Colonic mucosa (tissue), 4 donors: ENCODE results near the gene DHRS3. TPM values are rescaled to one million over a fixed set of nuclear protein-coding genes. Genes with fewer than 3 reads are reported as not detected.

Source experiments
- DNase-seq: peaks from one replicate; pipeline ENCODE4 v3.0.0-alpha.2; 2020
- H3K27ac ChIP-seq: fragments of 200-600 bp; one replicate; pipeline ENCODE4 v1.8.0; 2021
- H3K27me3 ChIP-seq: fragments of 200-600 bp; one replicate; pipeline ENCODE4 v1.8.0; 2021
- H3K36me3 ChIP-seq: fragments of 200-600 bp; one replicate; pipeline ENCODE4 v1.8.0; 2021
- H3K4me1 ChIP-seq: fragments of 200-600 bp; one replicate; pipeline ENCODE4 v1.8.0; 2021; ENCODE audit warnings: mild to moderate bottlenecking
- H3K4me3 ChIP-seq: fragments of 200-600 bp; one replicate; pipeline ENCODE4 v1.8.0; 2021
- H3K9ac ChIP-seq, 2 donors: one replicate each; pipeline ENCODE4 v1.7.0; 2013; ENCODE audit warnings: control low read depth in 2 of 2, low read depth in 2 of 2, low read length in 2 of 2
- H3K9me3 ChIP-seq: fragments of 200-600 bp; one replicate; pipeline ENCODE4 v1.8.0; 2021
- CTCF ChIP-seq: fragments of 200-600 bp; IDR thresholded peaks from one replicate; pipeline ENCODE4 v1.8.0; 2022; ENCODE audit warnings: antibody characterized with exemption, mild to moderate bottlenecking
- intact Hi-C: fragments of 100-400 bp; cut with DNase I; formaldehyde crosslinking; loops from one replicate; pipeline ENCODE4 v1.14.1; 2022
- total RNA-seq, 2 donors: library from RNA; stranded (reverse); fragmentation: NEBNext Ultra II Directional in 1 of 2; extraction: Animal tissue kit (Norgen Biotek cat#: 25700) in 1 of 2; gene quantifications; one replicate each; pipeline ENCODE4 v1.2.1, GENCODE V29; 2021
- donor health status: healthy.
- donor health status: DM: no; HTN: no; CAD: no.
- donor health status: DM: no; HTN: no; CAD: no.

DHRS3 gene
- total RNA-seq, 2 donors from 2014 or later, result 69.6 to 120 TPM

GRCh38 chr1:12636098-12636950 lies 18.3 kb upstream of the DHRS3 start:
- no peaks in the 10 kb centered on the region for H3K9me3 ChIP-seq
- intact Hi-C loops, result no loop called here
- DNase-seq, result no peak
- H3K9ac ChIP-seq, result no peak overlapping the region
- no peaks in the 10 kb centered on the region for H3K4me1 ChIP-seq
- no peak overlapping the region for H3K27ac ChIP-seq
- no peak for TF ChIP-seq CTCF
- H3K36me3 ChIP-seq, result no peaks in the 10 kb centered on the region
- no peak overlapping the region for H3K4me3 ChIP-seq
- H3K27me3 ChIP-seq, result no peaks in the 10 kb centered on the region

GRCh38 chr1:12634696-12635202 lies 16.7 kb upstream of the DHRS3 start:
- Histone ChIP-seq H3K4me3 (no peak overlapping the region), H3K4me1 (no peaks in the 10 kb centered on the region), H3K9ac (no peak overlapping the region), H3K36me3 (no peaks in the 10 kb centered on the region), H3K27ac (no peak overlapping the region), H3K27me3 (no peaks in the 10 kb centered on the region), H3K9me3 (no peaks in the 10 kb centered on the region)
- no peak for TF ChIP-seq CTCF
- no peak for DNase-seq
- intact Hi-C loops, result no loop called here

- DNase-seq, result no peak
- Histone ChIP-seq H3K4me3 (no peak overlapping the region), H3K36me3 (no peaks in the 10 kb centered on the region), H3K9me3 (no peaks in the 10 kb centered on the region), H3K27me3 (no peaks in the 10 kb centered on the region), H3K4me1 (no peaks in the 10 kb centered on the region), H3K27ac (no peak overlapping the region), H3K9ac (no peak overlapping the region)
- TF ChIP-seq CTCF, result no peak
- intact Hi-C loops, result no loop called here
Observed at GRCh38 chr1:12634156-12634555, 16.1 kb upstream of the DHRS3 start.

GRCh38 chr1:12631571-12631970 lies 13.6 kb upstream of the DHRS3 start:
- intact Hi-C loops, result no loop called here
- no peak overlapping the region for H3K9ac ChIP-seq
- no peak overlapping the region for H3K27ac ChIP-seq
- no peaks in the 10 kb centered on the region for H3K9me3 ChIP-seq
- no peak for DNase-seq
- no peak for TF ChIP-seq CTCF
- H3K4me1 ChIP-seq, result no peaks in the 10 kb centered on the region
- no peak overlapping the region for H3K4me3 ChIP-seq
- H3K27me3 ChIP-seq, result no peaks in the 10 kb centered on the region
- H3K36me3 ChIP-seq, result no peaks in the 10 kb centered on the region

GRCh38 chr1:12630946-12631530 lies 13.0 kb upstream of the DHRS3 start:
- no peak overlapping the region for H3K27ac ChIP-seq
- H3K9me3 ChIP-seq, result no peaks in the 10 kb centered on the region
- TF ChIP-seq CTCF, result no peak
- H3K36me3 ChIP-seq, result no peaks in the 10 kb centered on the region
- H3K4me1 ChIP-seq, result no peaks in the 10 kb centered on the region
- no peak for DNase-seq
- H3K27me3 ChIP-seq, result no peaks in the 10 kb centered on the region
- intact Hi-C loops, result no loop called here
- H3K4me3 ChIP-seq, result no peak overlapping the region
- H3K9ac ChIP-seq, result no peak overlapping the region
